Activated T-helper 1 cell treated with anti-CD3 and anti-CD28 coated beads, Interleukin-12 subunit alpha, Interleukin-12 subunit beta, Interleukin-2, Interleukin-4 antibody, amounts not matched to agents 30 ng/mL and 10 ng/mL and 1 ng/mL, durations not matched to agents 14 hours and 24 hours and 36 hours (primary cell): ENCODE results near the gene SSNA1. TPM values are rescaled to one million over a fixed set of nuclear protein-coding genes. Genes with fewer than 3 reads are reported as not detected.
A peak's percentile ranks its signal among the peaks of the same experiment; 100 is the strongest.

Source experiments
- DNase-seq: peaks from one replicate; pipeline ENCODE4 v3.0.0; 2021; ENCODE audit warnings: low spot score
- H3K27ac Mint-ChIP-seq: one replicate; pipeline ENCODE4 v1.8.0; 2021; ENCODE audit warnings: mild to moderate bottlenecking, mixed read lengths
- H3K27me3 Mint-ChIP-seq: one replicate; pipeline ENCODE4 v1.8.0; 2022; ENCODE audit warnings: mild to moderate bottlenecking, moderate library complexity, mixed read lengths; ENCODE audit not compliant: insufficient read depth
- H3K36me3 Mint-ChIP-seq: one replicate; pipeline ENCODE4 v1.8.0; 2021; ENCODE audit warnings: low read depth, mixed read lengths
- H3K4me1 Mint-ChIP-seq: one replicate; pipeline ENCODE4 v1.8.0; 2021; ENCODE audit warnings: low read depth, mixed read lengths
- H3K4me3 Mint-ChIP-seq: one replicate; pipeline ENCODE4 v1.8.0; 2021; ENCODE audit warnings: mild to moderate bottlenecking, moderate library complexity, mixed read lengths
- H3K9me3 Mint-ChIP-seq: one replicate; pipeline ENCODE4 v1.8.0; 2021; ENCODE audit warnings: mixed read lengths
- intact Hi-C: fragments of 100-400 bp; cut with micrococcal nuclease; formaldehyde crosslinking; loops from one replicate; pipeline ENCODE4 v1.15.1; 2024
- total RNA-seq: library from RNA; stranded (reverse); gene quantifications from 2 replicates; pipeline ENCODE4 v1.2.3, GENCODE V29; 2022

Gene SSNA1
- total RNA-seq, 1 donor from 2014 or later, result 105 TPM

DNA sequence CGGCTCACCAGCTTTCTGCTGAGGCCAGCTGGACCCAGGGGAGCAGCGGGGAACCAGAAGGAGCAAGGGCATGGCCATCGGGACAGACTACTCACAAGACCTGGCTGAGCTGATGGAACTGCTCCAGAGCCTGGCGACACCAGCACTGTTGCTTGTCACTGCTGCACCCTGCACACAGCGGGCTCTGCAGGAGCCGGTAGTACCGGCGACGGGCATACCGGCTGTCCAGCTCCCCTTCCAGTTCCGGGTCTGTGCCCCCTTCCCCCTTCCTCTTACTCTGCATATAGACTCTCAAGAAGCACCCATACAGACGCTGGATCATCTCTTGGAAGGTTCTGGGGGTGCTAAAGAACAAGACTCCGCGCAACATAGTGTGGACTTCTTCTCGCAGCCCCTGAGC is 1.1 kb upstream of the SSNA1 start:
- H3K27me3 Mint-ChIP-seq, result peaks cover 4% of the 10 kb centered on the region
- intact Hi-C loops, result no loop called here
- peak overlapping the region; percentile 86 for H3K27ac Mint-ChIP-seq
- peaks cover 13% of the 10 kb centered on the region for H3K36me3 Mint-ChIP-seq
- H3K4me3 Mint-ChIP-seq, result peak overlapping the region; percentile 92
- H3K9me3 Mint-ChIP-seq, result no peaks in the 10 kb centered on the region
- DNase-seq, result no peak
- H3K4me1 Mint-ChIP-seq, result peaks cover 24% of the 10 kb centered on the region

- no peak for DNase-seq
- H3K9me3 Mint-ChIP-seq, result no peaks in the 10 kb centered on the region
- intact Hi-C loops, result loop anchor here (1.0 to 2.0 kb wide), 9 partner anchors 12 to 397 kb away; partner anchors contain the start of genes NDOR1, NELFB, TMEM141 and TMEM203
- H3K36me3 Mint-ChIP-seq, result peaks cover 13% of the 10 kb centered on the region
- peak overlapping the region; percentile 86 for H3K27ac Mint-ChIP-seq
- peaks cover 24% of the 10 kb centered on the region for H3K4me1 Mint-ChIP-seq
- peaks cover 4% of the 10 kb centered on the region for H3K27me3 Mint-ChIP-seq
- peak overlapping the region; percentile 92 for H3K4me3 Mint-ChIP-seq
These were observed 388 bp upstream of the SSNA1 start for GRCh38 chr9:137188086-137188489.

DNA sequence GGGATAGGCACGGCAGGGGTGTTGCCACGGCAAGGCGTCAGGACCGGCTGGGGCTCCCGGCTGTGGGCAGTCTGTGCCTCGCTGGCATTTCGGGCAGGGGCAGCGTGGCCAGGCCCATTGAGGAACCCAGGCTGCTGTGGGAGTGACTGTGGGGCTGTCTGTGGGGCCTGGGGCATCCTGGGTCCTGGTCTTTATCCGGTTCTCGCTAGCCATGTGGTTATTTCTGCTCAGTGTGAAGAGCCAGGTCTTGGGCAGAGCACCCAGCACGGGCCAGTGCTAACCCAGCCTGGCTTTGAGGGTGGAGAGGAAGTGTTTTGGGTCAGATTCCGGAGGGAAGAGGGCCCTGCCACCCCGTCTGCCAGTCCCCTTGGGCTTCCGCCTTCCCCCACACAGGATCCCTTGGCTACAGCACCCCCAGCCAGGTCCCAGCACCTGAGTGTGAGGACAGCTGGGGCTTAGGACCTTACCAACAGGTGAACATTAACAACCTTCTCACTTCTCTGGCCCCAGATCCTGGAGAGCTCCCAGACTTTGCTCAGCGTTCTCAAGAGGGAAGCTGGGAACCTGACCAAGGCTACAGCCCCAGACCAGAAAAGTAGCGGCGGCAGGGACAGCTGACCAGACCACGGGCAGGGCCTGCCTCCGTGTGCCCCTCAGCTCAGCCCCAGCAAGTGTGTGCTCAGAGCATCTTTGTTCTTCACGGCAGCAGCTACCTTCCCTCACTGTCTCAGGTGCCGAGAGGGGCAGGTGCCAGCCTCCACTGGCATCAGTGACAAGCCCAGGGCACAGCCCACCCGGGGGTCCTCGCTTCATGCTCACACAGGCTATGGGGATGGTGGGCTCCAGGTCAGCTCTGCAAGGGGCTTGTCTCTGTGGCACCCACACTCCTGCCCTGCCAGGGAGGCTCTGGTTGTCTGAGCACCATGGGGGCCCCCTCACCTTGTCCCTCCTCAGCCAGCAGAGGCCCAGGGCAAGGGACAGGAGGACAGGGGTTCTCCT is 1.1 kb downstream of the SSNA1 start:
- DNase-seq, result no peak
- Mint-ChIP-seq H3K4me1 (peaks cover 24% of the 10 kb centered on the region), H3K9me3 (no peaks in the 10 kb centered on the region), H3K27me3 (peaks cover 4% of the 10 kb centered on the region), H3K27ac (peak overlapping the region; percentile 87), H3K4me3 (peak overlapping the region; percentile 97), H3K36me3 (peaks cover 5% of the 10 kb centered on the region)
- intact Hi-C loops, result loop anchor here (1.0 to 2.0 kb wide), 3 partner anchors 33 to 75 kb away; partner anchors contain the start of genes DPP7 and RNF224

DNA sequence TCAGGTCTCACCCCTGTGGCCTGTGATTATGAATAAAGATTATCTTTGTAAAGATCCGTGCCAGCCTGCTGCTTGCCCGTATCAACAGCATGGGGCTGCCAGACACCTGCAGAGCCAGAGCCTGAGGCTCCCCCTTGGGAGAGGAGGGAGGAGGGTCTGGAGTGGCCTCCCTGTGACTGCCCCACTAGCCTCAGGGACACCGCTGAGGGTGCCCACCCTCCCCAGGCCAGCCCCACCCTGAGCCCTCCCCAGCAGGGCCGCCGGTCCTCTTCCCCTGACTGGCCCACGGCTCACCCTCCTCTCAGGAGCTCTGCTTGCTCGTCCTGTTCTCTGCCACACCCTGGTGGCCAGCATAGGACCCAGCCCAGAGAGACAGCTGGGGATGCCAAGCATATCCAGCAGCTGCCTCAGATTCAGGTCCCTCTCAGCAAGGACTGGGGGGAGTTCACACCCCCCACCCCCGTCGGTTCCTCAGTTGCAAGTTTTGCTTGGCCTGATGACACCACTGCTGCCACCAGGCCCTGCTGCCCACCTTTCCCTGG is 1.9 kb downstream of the SSNA1 start:
- peak overlapping the region; percentile 79 for H3K27ac Mint-ChIP-seq

GRCh38 chr9:137191245-137191644 is 2.8 kb downstream of the SSNA1 start:
- peaks cover 5% of the 10 kb centered on the region for H3K36me3 Mint-ChIP-seq
- H3K9me3 Mint-ChIP-seq, result no peaks in the 10 kb centered on the region
- peak overlapping the region; percentile 75 for H3K4me3 Mint-ChIP-seq

More for the DNA sequence above, 1.9 kb downstream of the SSNA1 start:
- intact Hi-C loops, result no loop called here
- Mint-ChIP-seq H3K9me3 (no peaks in the 10 kb centered on the region), H3K4me3 (peak overlapping the region; percentile 75), H3K36me3 (peaks cover 5% of the 10 kb centered on the region), H3K4me1 (peaks cover 24% of the 10 kb centered on the region), H3K27me3 (peaks cover 4% of the 10 kb centered on the region)
- DNase-seq, result no peak

DNA sequence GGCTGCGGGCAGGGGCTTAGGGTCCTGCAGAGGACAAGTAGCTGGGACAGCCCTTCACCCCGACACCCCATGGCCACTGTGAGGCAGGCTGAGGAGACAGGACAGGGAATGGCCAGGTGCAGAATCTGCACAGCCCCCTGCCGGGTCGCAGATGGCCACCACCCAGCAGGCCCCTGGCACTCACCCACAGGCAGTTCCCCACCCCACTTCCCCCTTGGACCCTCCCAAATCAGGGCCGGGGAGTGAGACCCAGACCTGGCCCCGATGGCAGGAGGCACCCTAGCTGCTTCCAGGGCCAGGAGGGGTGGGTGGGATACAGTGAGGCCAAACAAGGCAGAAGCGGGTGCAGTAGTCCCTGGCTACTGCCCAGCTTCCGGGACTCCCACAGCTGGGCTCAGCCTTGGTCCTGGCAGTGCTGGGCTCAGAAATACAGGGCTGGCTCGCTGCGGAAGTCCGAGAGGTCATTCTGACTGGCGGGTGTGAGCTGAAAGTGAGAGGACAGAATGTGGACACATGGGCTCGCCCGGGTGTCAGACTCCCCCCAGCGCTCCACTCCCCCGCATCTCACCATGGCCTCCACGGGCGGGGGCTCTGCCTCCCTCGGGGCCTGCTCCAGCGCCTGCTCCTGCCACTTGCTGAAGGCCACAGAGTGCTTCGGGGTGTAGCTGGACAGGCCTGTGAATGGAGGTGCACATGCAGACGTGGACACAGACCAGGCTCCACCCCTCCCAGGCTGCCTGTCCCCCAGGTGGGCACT is 3.4 kb downstream of the SSNA1 start:
- intact Hi-C loops, result no loop called here
- Mint-ChIP-seq H3K4me1 (peaks cover 17% of the 10 kb centered on the region), H3K4me3 (no peak overlapping the region), H3K9me3 (no peaks in the 10 kb centered on the region), H3K36me3 (peaks cover 5% of the 10 kb centered on the region), H3K27ac (no peak overlapping the region), H3K27me3 (peaks cover 4% of the 10 kb centered on the region)
- no peak for DNase-seq

More at GRCh38 chr9:137191245-137191644, 2.8 kb downstream of the SSNA1 start:
- intact Hi-C loops, result no loop called here
- no peak overlapping the region for H3K27ac Mint-ChIP-seq
- DNase-seq, result no peak
- peaks cover 4% of the 10 kb centered on the region for H3K27me3 Mint-ChIP-seq
- H3K4me1 Mint-ChIP-seq, result peaks cover 24% of the 10 kb centered on the region

- Mint-ChIP-seq H3K36me3 (peaks cover 5% of the 10 kb centered on the region), H3K4me1 (peaks cover 12% of the 10 kb centered on the region)
- intact Hi-C loops, result no loop called here
These were observed 3.9 kb downstream of the SSNA1 start for GRCh38 chr9:137192448-137192780.

DNA sequence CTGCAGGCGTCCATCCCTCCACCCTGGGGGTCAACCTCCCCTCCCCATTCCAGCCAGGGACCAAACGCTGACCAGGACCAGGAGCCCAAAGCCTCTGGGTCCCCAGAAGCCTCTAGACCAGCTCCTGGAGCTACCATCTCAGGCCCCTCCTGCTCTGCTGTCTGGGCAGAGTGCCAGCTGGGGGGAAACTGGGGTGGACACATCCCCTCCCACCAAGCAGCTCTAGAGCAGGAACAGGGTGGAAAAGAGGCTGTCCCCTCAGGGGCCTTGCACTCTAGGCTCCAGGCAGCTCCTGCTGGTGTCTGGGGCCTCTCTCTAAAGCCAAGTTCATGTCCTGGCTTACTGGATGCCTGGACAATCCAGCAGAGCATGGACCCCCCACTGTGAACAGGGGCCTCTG is 4.4 kb downstream of the SSNA1 start:
- H3K4me1 Mint-ChIP-seq, result peaks cover 8% of the 10 kb centered on the region
- no peaks in the 10 kb centered on the region for H3K27me3 Mint-ChIP-seq
- no peaks in the 10 kb centered on the region for H3K9me3 Mint-ChIP-seq
- peaks cover 5% of the 10 kb centered on the region for H3K36me3 Mint-ChIP-seq
- intact Hi-C loops, result no loop called here
- H3K4me3 Mint-ChIP-seq, result no peak overlapping the region
- H3K27ac Mint-ChIP-seq, result no peak overlapping the region
- DNase-seq, result no peak

More at GRCh38 chr9:137192448-137192780, 3.9 kb downstream of the SSNA1 start:
- H3K27ac Mint-ChIP-seq, result no peak overlapping the region
- no peak for DNase-seq
- H3K4me3 Mint-ChIP-seq, result no peak overlapping the region
- H3K9me3 Mint-ChIP-seq, result no peaks in the 10 kb centered on the region
- H3K27me3 Mint-ChIP-seq, result peaks cover 4% of the 10 kb centered on the region

- Mint-ChIP-seq H3K27me3 (no peaks in the 10 kb centered on the region), H3K36me3 (peaks cover 5% of the 10 kb centered on the region), H3K9me3 (no peaks in the 10 kb centered on the region), H3K4me3 (no peak overlapping the region), H3K27ac (no peak overlapping the region), H3K4me1 (peaks cover 8% of the 10 kb centered on the region)
- intact Hi-C loops, result no loop called here
- DNase-seq, result no peak
These were observed 5.3 kb downstream of the SSNA1 start for GRCh38 chr9:137193771-137194170.

GRCh38 chr9:137194388-137194787 is 5.9 kb downstream of the SSNA1 start:
- Mint-ChIP-seq H3K36me3 (peaks cover 2% of the 10 kb centered on the region), H3K9me3 (no peaks in the 10 kb centered on the region), H3K27ac (no peak overlapping the region), H3K4me3 (no peak overlapping the region), H3K27me3 (no peaks in the 10 kb centered on the region), H3K4me1 (peaks cover 3% of the 10 kb centered on the region)
- intact Hi-C loops, result no loop called here
- DNase-seq, result no peak

DNA sequence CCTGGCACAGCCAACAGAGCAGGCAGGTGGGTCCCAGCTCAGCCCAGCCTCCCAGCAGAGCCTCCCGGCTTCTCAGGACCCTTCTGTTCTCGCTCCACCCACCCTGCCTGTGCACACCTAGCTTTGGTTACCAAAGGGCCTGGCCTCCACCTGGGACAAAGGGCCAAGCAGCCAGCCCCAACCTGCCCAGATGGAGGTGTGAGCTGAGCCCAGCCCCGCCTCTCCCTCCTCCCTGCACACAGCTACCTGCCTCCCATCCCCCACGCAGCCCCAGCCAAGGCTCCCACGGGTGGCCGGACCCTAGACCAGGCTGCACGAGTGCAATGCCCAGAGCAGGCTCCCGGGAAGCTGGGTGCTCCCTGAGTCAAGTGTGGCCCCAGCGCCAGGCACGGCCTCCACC is 6.4 kb downstream of the SSNA1 start:
- H3K4me3 Mint-ChIP-seq, result no peak overlapping the region
- peaks cover 2% of the 10 kb centered on the region for H3K36me3 Mint-ChIP-seq
- intact Hi-C loops, result no loop called here
- H3K9me3 Mint-ChIP-seq, result no peaks in the 10 kb centered on the region
- no peak overlapping the region for H3K27ac Mint-ChIP-seq
- DNase-seq, result no peak
- no peaks in the 10 kb centered on the region for H3K4me1 Mint-ChIP-seq
- H3K27me3 Mint-ChIP-seq, result no peaks in the 10 kb centered on the region

- Mint-ChIP-seq H3K36me3 (peaks cover 2% of the 10 kb centered on the region), H3K27me3 (no peaks in the 10 kb centered on the region), H3K4me3 (peak overlapping the region; percentile 26), H3K9me3 (no peaks in the 10 kb centered on the region), H3K4me1 (no peaks in the 10 kb centered on the region), H3K27ac (no peak overlapping the region)
- no peak for DNase-seq
- intact Hi-C loops, result no loop called here
These were observed 7.2 kb downstream of the SSNA1 start for GRCh38 chr9:137195525-137196220.
